Measurements from ENCODE around the gene IRF8. TPM values are rescaled to one million over a fixed set of nuclear protein-coding genes. Genes with fewer than 3 reads are reported as not detected.

Gene IRF8
- total and polyA plus RNA-seq, 5 experiments from 2014 or later: 2.0 to 17.8 (median 5.8) TPM

GRCh38 chr16:85950136-85950918 lies 51.4 kb downstream of the IRF8 start:
- Mint-ChIP-seq H3K4me1 (peaks cover 12 to 52% (median 39%) of the 10 kb centered on the region in 4 donors), H3K27ac (peak overlapping the region in 2 of 10 donors; percentile 38 to 59), H3K4me3 (peak overlapping the region in 1 of 10 donors; percentile 42), H3K9me3 (no peaks in the 10 kb centered on the region), H3K27me3 (no peaks in the 10 kb centered on the region), H3K36me3 (no peaks in the 10 kb centered on the region)
- DNase-seq: no peak
- POLR2A ChIA-PET: interaction anchor here (0.8 to 1.2 kb wide), 2 partner anchors 14 to 47 kb away, joined by 3 read pairs; no protein-coding TSS in a partner anchor
- ATAC-seq: no peak

- H3K4me1 Mint-ChIP-seq: peaks cover 3 to 43% (median 23%) of the 10 kb centered on the region in 4 donors
- no peaks in the 10 kb centered on the region for H3K9me3 Mint-ChIP-seq
- no peak for ATAC-seq
Observed at GRCh38 chr16:85952197-85952596, 53.2 kb downstream of the IRF8 start.

GRCh38 chr16:85952811-85953210 lies 53.8 kb downstream of the IRF8 start:
- H3K4me1 Mint-ChIP-seq: peaks cover 3 to 39% (median 18%) of the 10 kb centered on the region in 4 donors
- H3K36me3 Mint-ChIP-seq: no peaks in the 10 kb centered on the region
- no peak for ATAC-seq
- POLR2A ChIA-PET: no interaction called here
- H3K27ac Mint-ChIP-seq: no peak overlapping the region
- no peaks in the 10 kb centered on the region for H3K9me3 Mint-ChIP-seq
- no peak for DNase-seq
- no peaks in the 10 kb centered on the region for H3K27me3 Mint-ChIP-seq
- no peak overlapping the region for H3K4me3 Mint-ChIP-seq

More at GRCh38 chr16:85952197-85952596, 53.2 kb downstream of the IRF8 start:
- no peak overlapping the region for H3K4me3 Mint-ChIP-seq
- no peak overlapping the region for H3K27ac Mint-ChIP-seq
- H3K36me3 Mint-ChIP-seq: no peaks in the 10 kb centered on the region
- POLR2A ChIA-PET: no interaction called here
- no peaks in the 10 kb centered on the region for H3K27me3 Mint-ChIP-seq
- DNase-seq: no peak

GRCh38 chr16:85954927-85955519 lies 56.1 kb downstream of the IRF8 start:
- peaks cover under 1 to 26% (median 8%) of the 10 kb centered on the region in 4 donors for H3K4me1 Mint-ChIP-seq
- no peaks in the 10 kb centered on the region for H3K9me3 Mint-ChIP-seq
- POLR2A ChIA-PET: interaction anchor here (1.2 kb wide), 1 partner anchor 11 kb away, joined by 3 read pairs; no protein-coding TSS in a partner anchor
- DNase-seq (no peak), ATAC-seq (no peak)
- no peaks in the 10 kb centered on the region for H3K27me3 Mint-ChIP-seq
- H3K27ac Mint-ChIP-seq: peak overlapping the region in 1 of 10 donors; percentile 34
- H3K36me3 Mint-ChIP-seq: no peaks in the 10 kb centered on the region
- no peak overlapping the region for H3K4me3 Mint-ChIP-seq

- no peak for ATAC-seq
Observed at GRCh38 chr16:85955566-85955965, 56.6 kb downstream of the IRF8 start.

GRCh38 chr16:85956426-85956825 lies 57.5 kb downstream of the IRF8 start:
- H3K27me3 Mint-ChIP-seq: no peaks in the 10 kb centered on the region
- POLR2A ChIA-PET: no interaction called here
- DNase-seq (no peak), ATAC-seq (no peak)
- no peak overlapping the region for H3K4me3 Mint-ChIP-seq
- peaks cover 0 to 19% (median 3%) of the 10 kb centered on the region in 4 donors for H3K4me1 Mint-ChIP-seq
- no peaks in the 10 kb centered on the region for H3K9me3 Mint-ChIP-seq
- H3K36me3 Mint-ChIP-seq: no peaks in the 10 kb centered on the region
- peak overlapping the region in 1 of 10 donors; percentile 73 for H3K27ac Mint-ChIP-seq

More at GRCh38 chr16:85955566-85955965, 56.6 kb downstream of the IRF8 start:
- H3K36me3 Mint-ChIP-seq: no peaks in the 10 kb centered on the region
- peaks cover 0 to 21% (median 3%) of the 10 kb centered on the region in 4 donors for H3K4me1 Mint-ChIP-seq
- POLR2A ChIA-PET: no interaction called here
- no peak overlapping the region for H3K4me3 Mint-ChIP-seq
- DNase-seq: no peak
- H3K9me3 Mint-ChIP-seq: no peaks in the 10 kb centered on the region
- no peaks in the 10 kb centered on the region for H3K27me3 Mint-ChIP-seq
- no peak overlapping the region for H3K27ac Mint-ChIP-seq

- Mint-ChIP-seq H3K4me1 (peaks cover 0 to 19% (median 4%) of the 10 kb centered on the region in 4 donors), H3K27ac (no peak overlapping the region), H3K27me3 (no peaks in the 10 kb centered on the region), H3K4me3 (no peak overlapping the region), H3K36me3 (no peaks in the 10 kb centered on the region), H3K9me3 (no peaks in the 10 kb centered on the region)
- POLR2A ChIA-PET: interaction anchor here (0.7 kb wide), 1 partner anchor 59 kb away, joined by 3 read pairs; no protein-coding TSS in a partner anchor
- no peak for ATAC-seq
- no peak for DNase-seq
Observed at GRCh38 chr16:85958731-85959130, 59.8 kb downstream of the IRF8 start.

- no peaks in the 10 kb centered on the region for H3K27me3 Mint-ChIP-seq
- POLR2A ChIA-PET: no interaction called here
Observed at GRCh38 chr16:85959686-85960085, 60.7 kb downstream of the IRF8 start.

DNA sequence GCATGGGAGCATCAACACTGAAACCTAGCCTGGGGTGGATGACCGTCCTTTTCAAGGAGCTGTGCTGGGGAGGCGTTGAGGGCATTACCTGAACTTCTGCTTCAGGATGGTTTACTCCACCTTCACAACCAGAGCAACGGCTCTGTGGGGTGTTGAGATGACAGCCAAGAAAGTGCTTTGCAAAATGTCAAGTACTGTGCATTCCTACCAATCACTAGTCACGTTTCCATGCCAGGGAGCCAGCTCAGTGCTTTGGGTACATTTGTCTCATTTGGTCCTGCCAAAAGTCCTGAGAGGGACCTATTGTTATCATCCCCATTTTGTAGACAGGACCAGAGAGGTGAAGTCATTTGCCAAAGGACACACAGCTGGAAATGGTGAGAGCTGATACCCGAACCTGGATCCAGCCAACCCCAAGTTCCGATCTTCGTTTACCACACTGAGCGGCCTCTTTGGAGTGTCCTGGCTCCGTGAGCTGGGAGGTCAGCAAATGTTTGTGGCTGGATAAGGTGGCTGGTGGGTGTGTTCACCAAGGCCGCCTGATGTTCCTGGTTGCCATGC lies 61.6 kb downstream of the IRF8 start:
- ATAC-seq (no peak), DNase-seq (no peak)
- no peaks in the 10 kb centered on the region for H3K27me3 Mint-ChIP-seq
- no peak overlapping the region for H3K27ac Mint-ChIP-seq
- POLR2A ChIA-PET: interaction anchor here (0.6 kb wide), 1 partner anchor 143 kb away, joined by 5 read pairs; no protein-coding TSS in a partner anchor
- H3K9me3 Mint-ChIP-seq: no peaks in the 10 kb centered on the region
- H3K4me1 Mint-ChIP-seq: peaks cover 0 to 23% (median 4%) of the 10 kb centered on the region in 4 donors
- no peaks in the 10 kb centered on the region for H3K36me3 Mint-ChIP-seq
- H3K4me3 Mint-ChIP-seq: no peak overlapping the region

More at GRCh38 chr16:85959686-85960085, 60.7 kb downstream of the IRF8 start:
- ATAC-seq (no peak), DNase-seq (no peak)
- H3K4me1 Mint-ChIP-seq: peaks cover 0 to 21% (median 4%) of the 10 kb centered on the region in 4 donors
- no peak overlapping the region for H3K27ac Mint-ChIP-seq
- H3K36me3 Mint-ChIP-seq: no peaks in the 10 kb centered on the region
- no peak overlapping the region for H3K4me3 Mint-ChIP-seq
- H3K9me3 Mint-ChIP-seq: no peaks in the 10 kb centered on the region

- Mint-ChIP-seq H3K27ac (no peak overlapping the region), H3K4me1 (peaks cover 0 to 21% (median 1%) of the 10 kb centered on the region in 4 donors), H3K4me3 (no peak overlapping the region), H3K9me3 (no peaks in the 10 kb centered on the region), H3K36me3 (no peaks in the 10 kb centered on the region), H3K27me3 (peaks cover 0 to 1% (median 0%) of the 10 kb centered on the region in 5 donors)
- DNase-seq (peak in 1 of 10 donors; percentile 45), ATAC-seq (no peak)
- POLR2A ChIA-PET: no interaction called here
Observed at GRCh38 chr16:85961988-85962915, 63.3 kb downstream of the IRF8 start.

DNA sequence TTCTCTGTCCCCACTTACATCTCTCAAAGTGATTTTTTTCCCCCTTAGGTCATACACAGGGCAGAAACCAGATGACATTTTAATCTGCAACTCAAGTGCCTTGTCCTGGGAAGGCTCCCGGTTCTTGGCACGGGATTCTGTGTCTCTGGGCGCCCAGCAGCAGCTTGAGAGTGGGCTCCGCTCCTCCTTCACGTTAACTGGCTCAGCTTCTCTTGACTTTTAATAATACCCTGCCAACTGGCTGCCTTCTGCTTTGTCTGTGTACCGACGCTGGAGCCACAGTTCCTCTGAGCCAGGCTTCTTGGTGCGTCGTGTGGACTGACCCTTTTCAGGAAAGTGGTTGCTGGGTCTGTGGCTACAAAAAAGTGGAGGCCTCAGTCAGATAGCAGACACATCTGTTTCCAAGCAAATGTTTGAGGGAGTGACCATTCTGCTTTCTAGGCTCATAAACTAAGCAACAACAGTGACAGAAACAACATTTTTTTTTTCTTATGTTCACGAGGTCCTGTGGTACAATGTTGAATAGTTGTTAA lies 64.9 kb downstream of the IRF8 start:
- DNase-seq (peak in 1 of 10 donors; percentile 26), ATAC-seq (no peak)
- peaks cover 0 to 1% (median 0%) of the 10 kb centered on the region in 5 donors for H3K27me3 Mint-ChIP-seq
- no peaks in the 10 kb centered on the region for H3K36me3 Mint-ChIP-seq
- peaks cover 0 to 23% (median 1%) of the 10 kb centered on the region in 4 donors for H3K4me1 Mint-ChIP-seq
- peak overlapping the region in 2 of 10 donors; percentile 19 to 22 for H3K27ac Mint-ChIP-seq
- no peak overlapping the region for H3K4me3 Mint-ChIP-seq
- H3K9me3 Mint-ChIP-seq: no peaks in the 10 kb centered on the region
- POLR2A ChIA-PET: no interaction called here

DNA sequence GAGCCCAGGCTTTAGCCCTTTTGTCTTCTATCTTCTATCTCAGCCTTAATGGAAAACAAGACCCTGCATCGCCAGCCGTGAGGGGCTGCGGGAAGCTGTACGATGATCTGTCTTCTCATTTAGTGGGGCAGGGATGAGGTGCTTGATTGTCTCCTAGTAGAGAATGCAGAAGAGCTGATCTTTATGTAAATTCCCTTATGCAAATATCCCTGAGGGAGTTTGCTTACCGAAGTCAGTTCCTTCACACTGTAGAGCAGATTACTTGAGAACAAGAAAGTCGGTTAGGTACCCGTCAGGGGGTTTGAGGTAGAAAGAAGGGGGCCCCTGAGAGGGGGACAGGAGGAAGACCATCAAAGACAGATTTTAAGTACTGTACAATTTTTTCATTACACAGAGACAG lies 66.2 kb downstream of the IRF8 start:
- Mint-ChIP-seq H3K27me3 (peaks cover 0 to 1% (median 0%) of the 10 kb centered on the region in 5 donors), H3K36me3 (no peaks in the 10 kb centered on the region), H3K27ac (peak overlapping the region in 1 of 10 donors; percentile 67), H3K4me1 (peaks cover 7 to 33% (median 8%) of the 10 kb centered on the region in 4 donors), H3K9me3 (no peaks in the 10 kb centered on the region), H3K4me3 (no peak overlapping the region)
- POLR2A ChIA-PET: no interaction called here
- peak in 1 of 10 donors; percentile 4 for DNase-seq
- no peak for ATAC-seq
